HG03378 (cell line): ENCODE results near the gene GRIN2D.
"Not testable (repeated sequence)": the region's sequence is repeated elsewhere in the genome, so short reads cannot be mapped to it uniquely, and the experiment has no call there.

Experiments used
- ATAC-seq: cut with Tn5 transposase; IDR thresholded peaks from one replicate; pipeline ENCODE4 v1.9.1; 2021; ENCODE audit warnings: mild to moderate bottlenecking, moderate library complexity; ENCODE audit not compliant: unreplicated experiment

The GRIN2D gene

DNA sequence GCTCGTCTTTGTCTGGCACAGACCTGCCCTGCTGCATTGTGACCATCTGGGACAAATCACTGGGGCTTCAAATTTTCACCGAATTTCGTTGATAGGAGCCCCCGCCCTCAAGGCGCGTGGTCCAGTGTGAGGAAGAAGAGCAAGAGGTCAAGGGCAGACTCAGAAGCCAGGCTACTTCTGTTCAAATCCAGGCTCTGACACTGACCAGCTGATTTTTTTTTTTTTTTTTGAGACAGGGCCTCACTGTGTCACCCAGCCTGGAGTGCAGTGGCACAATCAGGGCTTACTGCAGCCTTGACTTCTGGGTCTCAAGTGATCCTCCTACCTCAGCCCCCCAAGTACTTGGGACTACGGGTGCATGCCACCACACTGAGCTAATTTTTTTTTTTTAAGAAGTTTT lies 22.1 kb upstream of the GRIN2D start:
- ATAC-seq, result no peak

DNA sequence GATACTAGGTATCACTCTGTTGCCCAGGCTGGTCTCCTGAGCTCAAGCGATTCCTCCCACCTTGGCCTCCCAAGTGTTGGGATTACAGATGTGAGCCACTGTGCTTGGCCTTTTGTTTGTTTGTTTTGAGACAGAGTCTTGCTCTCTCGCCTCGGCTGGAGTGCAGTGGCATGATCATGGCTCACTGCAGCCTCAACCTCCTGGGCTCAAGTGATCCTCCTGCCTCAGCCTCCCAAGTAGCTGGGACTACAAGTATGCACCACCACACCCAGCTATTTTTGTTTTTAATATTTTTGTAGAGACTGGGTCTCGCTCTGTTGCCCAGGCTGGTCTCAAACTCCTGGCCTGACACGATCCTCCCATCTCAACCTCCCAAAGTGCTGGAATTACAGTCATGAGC lies 21.7 kb upstream of the GRIN2D start:
- ATAC-seq, result not testable (repeated sequence)

DNA sequence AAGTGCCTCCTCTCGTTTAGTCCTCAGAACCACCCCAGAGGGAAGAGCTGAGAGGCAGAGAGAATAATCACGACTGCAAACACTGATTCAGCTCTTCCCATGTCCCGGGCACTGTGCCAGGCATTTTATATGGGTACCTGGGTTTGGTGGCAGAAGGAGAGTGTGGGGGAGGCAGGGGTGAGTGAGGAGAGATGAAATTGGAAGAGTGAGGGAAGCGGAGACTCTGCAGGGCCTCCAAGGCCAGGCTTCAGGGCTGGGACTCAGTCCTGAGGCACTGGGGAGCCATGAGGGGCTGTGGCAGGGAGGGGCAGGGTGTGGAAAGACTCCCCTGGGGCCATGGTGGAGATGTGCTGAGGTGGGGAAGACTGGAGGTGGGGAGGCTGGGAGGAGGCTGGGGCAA lies 20.6 kb upstream of the GRIN2D start:
- ATAC-seq, result no peak

DNA sequence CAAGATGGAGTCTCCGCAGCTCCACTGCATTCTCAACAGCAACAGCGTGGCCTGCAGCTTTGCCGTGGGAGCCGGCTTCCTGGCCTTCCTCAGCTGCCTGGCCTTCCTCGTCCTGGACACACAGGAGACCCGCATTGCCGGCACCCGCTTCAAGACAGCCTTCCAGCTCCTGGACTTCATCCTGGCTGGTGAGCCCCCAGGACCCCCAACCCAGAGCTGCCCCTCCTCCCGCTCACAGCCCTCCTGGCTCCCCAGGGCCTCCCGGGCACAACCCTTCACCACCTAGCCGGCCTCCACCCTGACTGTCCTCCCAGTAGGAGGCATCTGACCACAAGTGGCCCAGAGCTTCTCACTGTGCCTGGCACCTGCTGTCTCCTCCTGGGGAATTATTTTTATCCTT lies 19.9 kb upstream of the GRIN2D start:
- no peak for ATAC-seq

DNA sequence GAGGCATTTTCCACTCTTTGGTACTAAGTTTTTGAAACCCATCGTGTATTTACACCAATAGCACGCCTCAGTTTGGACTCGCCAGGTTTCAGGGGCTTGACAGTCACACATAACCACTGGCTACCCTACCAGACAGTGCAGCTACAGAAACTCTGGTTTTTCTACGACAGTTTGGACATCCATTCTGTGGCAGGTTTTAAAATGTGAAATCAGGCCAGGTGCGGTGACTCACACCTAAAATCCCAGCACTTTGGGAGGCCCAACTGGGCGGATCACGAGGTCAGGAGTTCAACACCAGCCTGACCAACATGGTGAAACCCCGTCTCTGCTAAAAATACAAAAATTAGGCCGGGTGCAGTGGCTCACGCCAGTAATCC lies 15.3 kb upstream of the GRIN2D start:
- ATAC-seq, result no peak

DNA sequence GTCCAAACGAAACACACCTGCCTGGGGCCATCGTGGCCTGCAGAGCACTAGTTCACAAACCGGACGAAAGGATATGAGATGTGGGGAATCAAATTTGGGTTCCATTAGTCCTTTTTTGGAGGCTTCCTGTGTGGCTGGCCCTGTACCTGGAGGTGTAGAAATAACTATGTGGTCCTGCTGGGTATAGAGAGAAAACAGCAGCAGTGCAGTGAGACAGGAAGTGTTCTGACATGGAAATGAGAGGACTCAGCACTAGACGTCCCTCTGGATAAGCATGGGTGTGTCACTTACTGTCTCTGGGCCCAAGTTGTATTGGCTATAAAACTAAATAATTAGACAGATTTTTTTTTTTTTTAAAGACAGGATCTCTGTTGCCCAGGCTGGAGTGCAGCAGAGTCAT lies 14.4 kb upstream of the GRIN2D start:
- ATAC-seq, result no peak

DNA sequence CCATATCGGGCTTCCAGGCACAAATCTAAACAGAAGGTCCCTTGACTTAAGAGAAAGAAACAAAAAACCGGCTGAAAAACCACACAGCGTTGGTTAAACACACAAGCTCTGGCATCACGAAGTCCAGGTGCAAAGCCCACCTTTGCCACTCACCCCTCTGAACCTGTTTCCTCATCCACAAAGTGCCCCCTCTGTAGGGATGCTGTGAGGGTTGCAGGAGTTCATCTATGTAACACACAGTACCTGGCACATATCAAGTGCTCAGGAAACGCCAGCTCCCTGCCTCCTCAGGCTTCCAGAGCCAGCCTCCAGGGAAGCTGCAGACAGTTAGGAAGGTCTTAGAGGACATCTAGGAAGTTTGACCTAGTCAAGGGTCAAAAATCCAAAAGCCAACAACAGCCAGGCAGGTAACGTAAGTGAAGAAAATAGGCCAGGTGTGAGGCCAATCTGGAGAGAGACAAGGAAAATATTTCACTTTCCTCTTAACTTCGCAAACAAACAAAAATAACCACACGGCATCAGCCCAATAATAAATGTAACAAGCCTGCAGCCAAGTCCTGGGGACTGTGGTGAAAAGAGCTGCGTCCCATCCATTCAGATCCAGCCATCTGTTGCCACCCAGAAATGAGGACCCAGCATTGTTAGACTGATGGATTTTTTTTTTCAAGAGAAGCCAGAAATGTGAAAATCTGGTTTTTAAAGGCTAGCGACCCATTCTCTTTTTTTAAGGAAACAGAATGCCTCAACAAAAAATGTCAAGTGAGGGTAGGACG lies 12.1 kb upstream of the GRIN2D start:
- no peak for ATAC-seq

DNA sequence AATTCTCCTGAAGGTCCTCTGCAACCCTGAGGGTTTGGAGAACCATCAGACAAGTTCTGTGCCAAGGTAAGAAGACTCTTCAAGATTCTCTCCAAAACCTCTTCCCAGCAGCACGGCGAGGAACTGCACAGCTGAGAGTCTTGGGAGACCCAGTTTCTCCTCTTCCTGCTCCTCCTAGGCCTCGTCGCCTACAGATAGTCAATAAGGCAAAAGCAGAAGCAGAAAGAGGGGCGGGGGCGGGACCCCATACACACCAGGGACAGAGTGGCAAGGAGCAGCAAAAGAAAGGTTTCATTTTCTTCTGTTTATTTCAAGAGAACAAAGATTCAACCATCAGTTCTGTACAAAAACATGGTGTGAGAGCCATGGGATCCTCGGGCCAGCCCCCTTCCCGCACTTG lies 11.2 kb upstream of the GRIN2D start:
- no peak for ATAC-seq

DNA sequence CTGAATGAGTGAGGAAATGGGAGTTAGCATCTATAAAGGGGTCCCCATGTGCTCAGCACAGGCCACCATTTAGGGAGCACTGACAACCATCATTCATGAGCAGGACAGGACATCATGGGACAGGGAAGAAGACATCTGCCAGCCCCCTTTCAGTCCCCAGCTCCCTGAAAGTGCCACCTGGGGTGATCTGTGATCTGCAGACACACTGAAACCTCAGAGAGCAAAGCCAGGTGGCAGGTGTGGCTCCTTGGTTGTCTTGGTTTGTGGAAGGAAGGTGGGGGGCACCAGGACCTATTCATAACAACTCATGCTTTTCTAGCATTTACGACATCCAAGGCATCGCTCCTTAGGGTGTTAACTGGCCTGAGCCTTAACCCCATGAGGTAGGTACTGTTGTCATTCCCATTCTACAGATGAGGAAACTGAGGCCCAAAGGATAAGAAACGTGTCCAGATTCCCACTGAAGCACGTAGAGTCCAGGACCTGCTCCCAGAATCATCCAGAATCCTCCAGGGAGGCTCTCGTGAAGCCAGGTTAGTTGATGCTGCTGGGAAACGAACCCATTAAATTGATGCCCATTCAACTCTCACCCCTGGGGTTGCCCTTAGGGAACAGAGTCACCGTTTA lies 7.9 kb upstream of the GRIN2D start:
- no peak for ATAC-seq

DNA sequence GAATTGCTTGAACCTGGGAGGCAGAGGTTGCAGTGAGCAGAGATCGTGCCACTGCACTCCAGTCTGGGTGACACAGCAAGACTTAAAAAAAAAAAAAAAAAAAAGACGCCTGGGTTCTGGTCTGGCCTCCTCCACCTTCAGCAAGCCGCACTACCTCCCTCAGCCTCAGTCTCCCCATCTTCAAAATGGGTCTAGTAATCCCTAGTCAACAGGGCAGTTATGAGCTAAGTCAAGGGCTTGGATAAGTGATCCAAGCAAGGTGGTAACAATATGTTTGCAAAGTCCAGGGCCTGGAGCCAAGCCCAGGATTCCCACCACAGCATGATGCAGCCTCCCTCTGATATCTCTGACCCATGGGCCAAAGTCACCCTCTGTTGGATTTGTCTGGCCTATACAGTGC lies 6.5 kb upstream of the GRIN2D start:
- no peak for ATAC-seq

DNA sequence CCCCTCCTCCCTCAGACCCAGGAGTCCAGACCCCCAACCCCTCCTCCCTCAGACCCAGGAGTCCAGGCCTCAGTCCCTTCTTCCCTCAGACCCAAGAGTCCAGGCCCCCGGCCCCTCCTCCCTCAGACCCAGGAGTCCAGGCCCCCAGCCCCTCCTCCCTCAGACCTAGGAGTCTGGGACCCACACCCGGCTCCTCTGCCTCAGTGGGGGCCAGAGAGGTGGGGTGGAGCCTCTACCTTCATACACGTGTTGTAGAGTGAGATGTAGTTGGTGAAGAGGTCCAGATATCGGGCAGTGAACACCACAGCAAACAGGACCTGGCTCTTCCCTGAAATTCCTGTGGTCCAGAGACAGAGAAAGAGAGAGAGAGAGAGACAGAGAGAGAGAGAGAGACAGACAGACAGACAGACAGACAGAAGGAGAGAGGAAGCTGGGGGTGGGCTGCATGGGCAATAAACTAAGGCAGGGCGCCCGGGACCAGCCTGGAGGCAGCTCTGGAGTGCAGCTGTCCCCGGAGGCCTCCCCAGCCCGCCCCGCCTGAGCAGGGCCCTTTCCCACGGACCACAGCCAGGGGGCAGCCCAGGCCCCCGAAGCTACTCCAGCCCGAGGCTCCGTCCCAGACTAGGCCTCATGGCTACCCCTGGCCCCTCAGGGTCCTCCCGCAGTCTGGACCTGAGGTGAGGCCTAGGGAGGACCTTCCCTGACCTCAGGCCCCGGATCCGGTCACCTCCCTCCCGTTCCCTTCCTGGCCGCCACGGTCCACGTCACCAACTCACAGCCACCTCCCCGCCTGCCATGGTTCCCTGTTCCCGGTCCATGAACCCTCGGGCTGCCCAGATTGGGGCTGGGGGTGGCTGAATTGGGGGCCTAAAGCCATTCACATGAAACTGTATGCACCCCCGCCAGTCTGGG lies 3.0 kb upstream of the GRIN2D start:
- no peak for ATAC-seq

DNA sequence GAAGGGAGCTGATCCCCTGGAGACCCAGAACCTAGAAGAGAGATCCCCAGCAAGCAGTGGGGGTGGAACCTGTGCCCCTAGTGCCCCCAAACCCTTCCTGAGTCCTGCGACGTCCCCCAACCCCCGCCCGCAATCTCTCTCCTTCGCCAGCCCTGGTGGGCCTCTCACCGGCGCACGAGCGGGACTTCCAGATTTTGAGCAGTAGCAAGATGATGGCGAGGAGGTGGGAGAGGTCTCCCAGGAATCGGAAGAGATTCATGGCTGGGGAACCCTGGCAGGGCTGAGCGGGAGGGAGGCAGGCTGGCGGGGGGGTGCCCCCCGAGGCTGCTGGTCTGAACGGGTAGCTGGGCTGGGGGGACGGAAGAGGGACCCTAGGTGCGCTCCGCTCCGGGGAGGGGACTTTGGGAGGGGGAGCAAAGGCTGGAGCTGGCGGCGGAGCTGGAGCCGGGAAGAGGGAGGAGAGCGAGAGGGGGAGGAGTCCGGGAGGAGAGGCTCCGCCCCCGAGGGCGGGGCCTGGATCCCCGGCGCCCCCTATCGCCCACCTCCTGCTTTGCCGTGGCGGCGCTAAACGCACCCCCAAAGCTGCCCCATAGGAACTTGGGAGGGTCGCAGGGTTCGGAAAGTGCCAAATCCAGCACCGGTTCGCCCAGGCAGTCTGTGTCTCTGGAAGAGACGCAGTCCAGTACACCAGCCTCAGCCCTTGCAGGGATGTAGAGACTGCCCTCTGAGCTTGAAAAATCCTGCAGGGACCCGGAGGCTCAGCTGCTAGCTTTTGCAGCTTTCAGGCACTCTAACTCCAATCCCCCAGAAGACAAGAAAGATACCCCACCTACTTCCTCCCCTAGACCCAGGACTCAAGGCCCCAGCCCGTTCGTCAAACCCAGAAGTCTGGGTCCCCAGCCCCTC lies 2.1 kb upstream of the GRIN2D start, which contains the start of gene KDELR1:
KDELR1 (minus strand) TSS at position 452 of the 906 bp plus-strand sequence; CDS start at position 259, 193 bp downstream.
- ATAC-seq, result no peak

DNA sequence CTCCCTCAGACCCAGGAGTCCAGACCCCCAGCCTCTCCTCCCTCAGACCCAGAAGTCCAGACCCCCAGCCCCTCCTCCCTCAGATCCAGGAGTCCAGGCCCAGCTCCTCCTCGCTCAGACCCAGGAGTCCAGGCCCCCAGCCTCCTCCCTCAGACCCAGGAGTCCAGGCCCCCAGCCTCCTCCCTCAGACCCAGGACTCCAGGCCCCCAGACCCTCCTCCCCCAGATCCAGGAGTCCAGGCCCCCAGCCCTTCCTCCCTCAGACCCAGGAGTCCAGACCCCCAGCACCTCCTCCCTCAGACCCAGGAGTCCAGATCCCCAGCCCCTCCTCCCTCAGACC lies 1.5 kb upstream of the GRIN2D start:
- not testable (repeated sequence) for ATAC-seq

DNA sequence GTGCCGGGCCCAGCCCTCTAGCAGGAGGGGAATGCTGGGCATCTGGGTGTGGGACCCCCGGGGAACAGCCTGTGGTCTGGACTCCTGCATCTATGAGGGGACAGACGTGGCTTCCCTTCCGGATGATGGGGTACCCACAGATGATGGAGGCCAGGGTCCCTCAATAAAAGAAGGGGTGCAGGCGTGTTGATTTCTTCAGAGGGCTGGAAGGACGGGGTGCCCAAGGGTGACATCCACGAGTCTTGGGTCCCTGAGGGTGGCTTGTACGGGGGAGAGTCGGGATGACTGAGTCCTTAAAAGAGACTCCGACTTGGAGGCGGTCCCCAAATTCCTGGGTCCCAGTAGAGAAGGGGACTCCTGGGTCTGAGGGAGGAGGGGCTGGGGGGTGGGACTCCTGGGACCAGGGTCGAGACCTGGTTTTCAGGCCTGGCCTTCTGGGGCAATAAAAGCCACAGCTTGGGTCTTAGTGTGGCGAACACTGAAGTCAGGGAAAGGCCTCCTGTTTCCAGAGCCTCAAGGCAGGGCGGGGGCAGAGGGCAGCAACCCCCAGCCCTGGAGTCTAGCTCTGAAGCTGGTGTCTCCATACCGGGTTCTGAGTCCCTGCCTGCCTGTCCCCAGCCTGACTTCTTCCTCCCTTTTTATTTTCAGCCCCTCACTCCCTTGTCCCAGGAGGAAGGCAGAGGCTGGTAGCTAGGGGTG lies 459 bp upstream of the GRIN2D start:
- ATAC-seq, result no peak

DNA sequence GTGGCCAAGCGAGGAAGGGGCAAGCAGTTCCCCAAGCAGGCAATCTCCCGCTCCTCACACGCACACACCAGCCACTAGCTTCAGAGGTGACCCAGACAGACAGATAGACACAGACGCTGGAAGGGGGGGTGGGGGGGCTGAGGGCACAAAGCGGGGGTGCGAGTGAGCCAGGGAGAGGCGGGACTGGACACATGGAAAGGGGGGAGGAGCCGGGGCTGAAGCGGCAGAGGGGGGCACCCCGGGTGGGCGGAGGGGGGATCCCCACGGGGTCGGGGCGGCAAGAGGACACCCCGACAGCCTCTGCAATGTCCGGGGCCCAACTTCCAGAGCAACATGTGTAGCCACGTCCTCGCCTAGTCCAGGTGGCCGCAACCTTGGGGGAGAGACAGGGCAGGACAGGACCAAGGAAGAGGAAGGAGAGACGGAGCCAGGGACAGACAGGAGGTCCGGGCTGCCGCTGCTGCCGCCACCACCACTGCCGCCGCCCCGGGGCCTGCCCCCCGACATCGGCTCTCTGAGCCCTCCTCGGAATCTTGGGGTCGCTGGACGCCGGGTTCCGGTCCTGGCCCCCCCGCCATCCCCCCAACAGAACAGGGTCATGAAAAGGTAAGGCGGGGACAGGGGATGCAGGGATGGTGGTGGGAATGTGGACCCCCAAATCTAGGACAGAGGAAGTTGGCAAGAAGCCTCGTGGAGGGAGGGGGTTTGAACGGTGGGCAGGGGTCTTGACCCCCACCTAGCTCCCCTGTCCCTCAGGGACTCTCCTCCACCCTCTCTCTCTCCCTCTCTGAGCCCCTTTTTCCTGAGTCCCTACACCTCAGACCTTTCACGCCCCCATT lies 1.1 kb downstream of the GRIN2D start:
- ATAC-seq, result no peak

DNA sequence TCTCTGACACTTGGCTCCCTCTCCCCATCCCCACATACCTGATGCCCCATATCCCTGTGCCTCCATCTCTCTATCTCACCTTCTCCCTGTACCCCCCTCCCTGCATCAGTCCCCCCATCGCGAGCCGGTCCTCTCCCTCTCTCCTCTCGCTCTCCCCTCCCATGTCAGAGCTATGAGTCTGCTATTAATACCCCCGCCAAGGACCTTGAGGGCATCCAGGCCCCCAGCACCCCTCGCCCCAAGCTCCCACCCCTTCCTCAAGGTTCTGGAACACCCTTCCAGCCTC lies 1.6 kb downstream of the GRIN2D start:
- ATAC-seq, result no peak

DNA sequence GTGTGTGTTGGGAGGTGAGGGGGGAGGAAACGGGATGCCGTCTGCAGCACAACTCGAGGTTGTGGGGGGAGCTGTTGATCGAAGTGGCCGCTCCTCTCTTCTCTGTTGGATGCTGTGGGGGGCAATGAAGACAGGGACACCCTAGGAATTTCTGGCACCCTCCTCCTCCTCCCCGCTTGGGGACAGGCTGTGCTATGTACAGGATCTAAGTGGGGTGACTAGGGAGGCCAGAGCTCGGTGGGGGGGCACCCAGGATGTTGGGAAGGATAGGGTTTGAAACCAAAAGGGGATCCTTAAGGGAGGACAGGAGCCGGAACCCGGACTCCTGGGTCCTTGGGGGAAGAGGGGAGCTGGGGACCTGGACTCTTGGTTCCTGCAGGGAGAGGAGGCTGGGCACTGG lies 2.0 kb downstream of the GRIN2D start:
- no peak for ATAC-seq

DNA sequence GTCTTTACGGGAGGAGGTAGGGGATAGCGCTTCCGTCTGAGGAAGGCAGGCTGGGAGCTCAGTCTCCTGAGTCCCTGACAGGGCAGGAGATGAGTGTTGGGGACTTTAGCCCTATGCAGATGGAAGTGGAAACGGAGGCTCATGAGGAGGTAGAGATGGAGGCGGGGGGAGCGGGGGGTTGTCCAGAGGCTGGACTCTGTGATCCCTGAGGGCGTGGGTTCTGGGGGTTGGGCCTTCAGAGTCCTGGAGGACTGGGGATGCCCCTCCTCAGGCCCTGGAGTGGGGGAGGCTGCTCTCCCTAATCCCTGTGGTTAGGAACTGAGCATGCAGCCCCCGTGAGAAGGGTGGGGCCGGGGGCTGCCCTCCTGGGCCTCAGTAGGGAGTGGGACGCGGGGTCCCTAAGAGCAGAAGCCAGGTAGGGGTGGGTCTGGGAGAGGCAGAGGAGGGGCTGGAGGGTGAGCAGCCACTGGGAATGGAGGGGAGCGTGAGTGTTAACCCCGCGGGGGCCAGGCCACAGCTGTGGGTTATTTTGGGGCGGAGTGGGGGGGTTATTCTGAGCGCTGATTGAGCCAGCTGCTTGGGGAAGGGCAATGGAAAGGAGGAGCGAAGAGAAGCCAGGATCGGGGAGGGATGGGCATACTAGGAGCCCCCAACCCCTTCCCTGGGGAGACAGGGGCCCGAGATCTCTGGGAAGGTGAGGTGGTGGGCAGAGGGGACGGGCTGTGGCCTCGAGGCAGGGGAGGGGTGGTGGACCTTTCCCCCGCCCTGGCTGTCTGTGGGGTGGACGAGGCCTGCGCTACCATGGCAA lies 2.8 kb downstream of the GRIN2D start:
- no peak for ATAC-seq

DNA sequence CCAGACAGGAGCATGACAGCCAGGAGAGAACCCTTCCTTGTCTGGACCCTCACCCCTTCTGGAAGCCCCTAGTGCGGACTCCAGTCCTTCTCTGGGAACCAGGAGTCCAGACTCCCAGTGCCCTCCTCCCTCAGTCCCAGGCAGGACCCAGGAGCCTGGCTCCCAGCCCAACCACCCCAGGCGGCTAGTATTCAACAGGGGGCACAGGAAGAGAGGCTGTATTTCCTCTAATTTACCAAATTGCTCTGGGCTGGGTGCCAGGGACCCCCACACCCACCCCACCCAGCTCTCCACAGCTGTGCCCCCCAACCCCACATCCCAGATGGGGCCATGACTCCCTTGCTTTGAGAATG lies 3.3 kb downstream of the GRIN2D start:
- no peak for ATAC-seq
